Measurements from ENCODE around the gene ANKZF1.
"Not testable (repeated sequence)": the region's sequence is repeated elsewhere in the genome, so short reads cannot be mapped to it uniquely, and the experiment has no call there.

ANKZF1 gene

GRCh38 chr2:219184121-219184520 lies 45.5 kb upstream of the ANKZF1 start:
- DNase-seq (ENCODE audit: extremely low read depth, low read depth): no peak
- TF ChIP-seq CTCF (IDR thresholded peaks at IDR 0.05; ENCODE audit: low read depth, low read length, missing control alignments): no peak
- no peak overlapping the region for H3K4me3 ChIP-seq (replicated peaks; ENCODE audit: low read depth, low read length)

- TF ChIP-seq CTCF (IDR thresholded peaks at IDR 0.05; ENCODE audit: low read depth, low read length, missing control alignments): no peak
- H3K4me3 ChIP-seq (replicated peaks; ENCODE audit: low read depth, low read length): no peak overlapping the region
- DNase-seq (ENCODE audit: extremely low read depth, low read depth): no peak
These were observed 42.7 kb upstream of the ANKZF1 start for GRCh38 chr2:219186754-219187456.

GRCh38 chr2:219197388-219197787 lies 32.2 kb upstream of the ANKZF1 start:
- no peak for DNase-seq (ENCODE audit: extremely low read depth, low read depth)
- no peak for TF ChIP-seq CTCF (IDR thresholded peaks at IDR 0.05; ENCODE audit: low read depth, low read length, missing control alignments)
- H3K4me3 ChIP-seq (replicated peaks; ENCODE audit: low read depth, low read length): no peak overlapping the region

GRCh38 chr2:219198974-219199373 lies 30.6 kb upstream of the ANKZF1 start:
- TF ChIP-seq CTCF (IDR thresholded peaks at IDR 0.05; ENCODE audit: low read depth, low read length, missing control alignments): no peak
- no peak overlapping the region for H3K4me3 ChIP-seq (replicated peaks; ENCODE audit: low read depth, low read length)
- no peak for DNase-seq (ENCODE audit: extremely low read depth, low read depth)

- no peak overlapping the region for H3K4me3 ChIP-seq (replicated peaks; ENCODE audit: low read depth, low read length)
- no peak for DNase-seq (ENCODE audit: extremely low read depth, low read depth)
- TF ChIP-seq CTCF (IDR thresholded peaks at IDR 0.05; ENCODE audit: low read depth, low read length, missing control alignments): no peak
These were observed 30.0 kb upstream of the ANKZF1 start for GRCh38 chr2:219199470-219200211.

GRCh38 chr2:219200502-219201326 lies 28.9 kb upstream of the ANKZF1 start:
- not testable (repeated sequence) for H3K4me3 ChIP-seq (replicated peaks; ENCODE audit: low read depth, low read length); DNase-seq (ENCODE audit: extremely low read depth, low read depth)

- DNase-seq (ENCODE audit: extremely low read depth, low read depth); H3K4me3 ChIP-seq (replicated peaks; ENCODE audit: low read depth, low read length): not testable (repeated sequence)
These were observed 28.3 kb upstream of the ANKZF1 start for GRCh38 chr2:219201331-219201730.

All from HFF-Myc (cell line).